BJ (cell line): Measurements from ENCODE around the gene PLXNA2. TPM values are rescaled to one million over a fixed set of nuclear protein-coding genes. Genes with fewer than 3 reads are reported as not detected.

Experiments used
- CTCF ChIA-PET: fragments of 350-600 bp; formaldehyde crosslinking; extraction: SDS; loops from one replicate; lab custom pipeline; 2021; ENCODE audit warnings: antibody characterized with exemption, inconsistent platforms; lab: Yijun Ruan, JAX
- POLR2A ChIA-PET: fragments of 300-600 bp; sonication (Branson Sonifier 250); formaldehyde crosslinking; extraction: SDS; loops from one replicate; lab custom pipeline; 2021; ENCODE audit warnings: antibody characterized with exemption; lab: Charles Lee
- DNase-seq: peaks from one replicate; pipeline ENCODE4 v3.0.0-alpha.2; 2011; ENCODE audit warnings: low read depth
- H3K27me3 ChIP-seq: 2 replicates; pipeline ENCODE4 v1.6.0; 2011; ENCODE audit warnings: low read length; ENCODE audit not compliant: control insufficient read depth, insufficient read depth
- H3K36me3 ChIP-seq: 2 replicates; pipeline ENCODE4 v1.5.1; 2011; ENCODE audit warnings: low read length; ENCODE audit not compliant: control insufficient read depth, insufficient read depth
- H3K4me3 ChIP-seq: 2 replicates; pipeline ENCODE4 v1.5.1; 2011; ENCODE audit warnings: low read depth, mild to moderate bottlenecking, control low read depth, low read length
- CTCF ChIP-seq: IDR thresholded peaks from 2 replicates; pipeline ENCODE4 v1.5.1; 2011; ENCODE audit warnings: low read depth, mild to moderate bottlenecking, control low read depth, inconsistent platforms, low read length, moderate library complexity; ENCODE audit not compliant: insufficient read depth
- polyA plus RNA-seq: library from polyadenylated mRNA; depleted of rRNA; stranded (reverse); fragments of >200 nt; gene quantifications from 2 replicates; pipeline ENCODE4 v1.2.3, GENCODE V29; 2011

The PLXNA2 gene
- polyA plus RNA-seq, 1 experiment = 2.7 TPM

- DNase-seq = no peak
- TF ChIP-seq CTCF = no peak
- ChIA-PET CTCF (interaction anchor here (1.9 to 2.7 kb wide), 3 partner anchors 10 to 77 kb away, joined by 6 to 10 read pairs (median 8); no protein-coding TSS in a partner anchor), POLR2A (no interaction called here)
- H3K36me3 ChIP-seq = no peaks in the 10 kb centered on the region
- no peak overlapping the region for H3K4me3 ChIP-seq
- H3K27me3 ChIP-seq = no peaks in the 10 kb centered on the region
These were observed 81.3 kb downstream of the PLXNA2 start for GRCh38 chr1:208162903-208163302.

DNA sequence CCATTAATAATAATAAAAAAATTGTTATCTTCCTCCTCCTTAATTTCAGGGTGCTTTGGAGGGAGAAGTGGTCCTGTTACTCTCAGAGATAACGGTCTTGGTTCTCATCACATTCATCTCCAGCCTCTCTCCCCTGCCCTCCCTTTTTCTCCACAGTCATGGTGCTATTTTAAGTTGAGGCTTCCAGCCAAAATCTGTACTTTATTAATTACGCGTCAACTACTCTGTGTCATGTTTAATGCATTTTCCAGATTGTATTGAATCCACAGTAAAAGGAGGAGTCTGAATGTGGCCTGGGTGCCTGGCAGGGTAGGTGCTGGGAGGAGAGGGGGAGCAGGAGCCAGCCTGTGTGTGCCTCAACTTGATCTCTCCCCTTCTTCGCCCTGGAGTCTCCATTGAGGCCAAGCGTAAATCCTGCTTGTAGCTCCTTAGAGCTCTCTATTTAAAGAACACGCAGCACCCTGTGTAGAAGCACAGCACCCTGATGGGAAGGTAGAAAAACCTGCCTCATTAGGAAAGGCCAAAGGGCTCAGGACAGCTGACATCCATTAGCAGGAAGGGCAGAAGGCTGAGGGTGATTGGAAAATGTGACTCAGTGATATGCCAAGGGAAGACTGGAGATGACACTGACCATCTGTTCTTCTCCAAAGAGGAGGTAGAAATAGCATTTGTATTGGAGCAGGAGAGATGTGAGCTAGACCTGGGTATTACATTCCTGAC, 82.4 kb downstream of the PLXNA2 start:
- Histone ChIP-seq H3K27me3 (no peaks in the 10 kb centered on the region), H3K36me3 (no peaks in the 10 kb centered on the region), H3K4me3 (no peak overlapping the region)
- CTCF ChIA-PET = interaction anchor here (0.6 to 2.7 kb wide), 10 partner anchors 11 to 154 kb away, joined by 3 to 10 read pairs (median 4); no protein-coding TSS in a partner anchor
- DNase-seq = no peak
- POLR2A ChIA-PET = interaction anchor here (0.7 to 0.9 kb wide), 2 partner anchors 11 to 19 kb away, joined by 3 to 4 read pairs; no protein-coding TSS in a partner anchor
- TF ChIP-seq CTCF = no peak

GRCh38 chr1:208161005-208161404, 83.2 kb downstream of the PLXNA2 start:
- no peaks in the 10 kb centered on the region for H3K36me3 ChIP-seq
- no peak for DNase-seq
- TF ChIP-seq CTCF = no peak
- ChIA-PET CTCF (interaction anchor here (0.6 to 2.7 kb wide), 8 partner anchors 12 to 79 kb away, joined by 3 to 10 read pairs (median 4); no protein-coding TSS in a partner anchor), POLR2A (interaction anchor here (0.7 kb wide), 1 partner anchor 12 kb away, joined by 3 read pairs; no protein-coding TSS in a partner anchor)
- no peak overlapping the region for H3K4me3 ChIP-seq
- H3K27me3 ChIP-seq = no peaks in the 10 kb centered on the region

- no peak overlapping the region for H3K4me3 ChIP-seq
- CTCF ChIA-PET = interaction anchor here (0.8 to 2.7 kb wide), 9 partner anchors 12 to 85 kb away, joined by 3 to 10 read pairs (median 6); no protein-coding TSS in a partner anchor
- H3K36me3 ChIP-seq = no peaks in the 10 kb centered on the region
- TF ChIP-seq CTCF = no peak
- POLR2A ChIA-PET = no interaction called here
- no peak for DNase-seq
- no peaks in the 10 kb centered on the region for H3K27me3 ChIP-seq
These were observed 83.8 kb downstream of the PLXNA2 start for GRCh38 chr1:208160259-208160819.
